Mucosa of gallbladder (tissue), 1 donor: Measurements from ENCODE around the gene TSPAN3. TPM values are rescaled to one million over a fixed set of nuclear protein-coding genes. Genes with fewer than 3 reads are reported as not detected.

ENCODE experiments used
- total RNA-seq: library from RNA; stranded (reverse); gene quantifications from one replicate; pipeline ENCODE4 v1.2.1, GENCODE V29; 2021
- donor health status: DM: no; HTN: no; CAD: no.

The TSPAN3 gene
- total RNA-seq, 1 donor from 2014 or later, result 430 TPM

Other genes with a start within 250 kb of the TSPAN3 start
- 20.7 TPM for gene SCAPER, start 165.8 kb downstream of the TSPAN3 start, total RNA-seq
- gene RCN2, start 139.4 kb downstream of the TSPAN3 start, total RNA-seq, result 34.3 TPM
- gene PSTPIP1, start 76.0 kb downstream of the TSPAN3 start, total RNA-seq, result 16.3 TPM